Fibroblast of upper back skin (primary cell): ENCODE results near the gene TMEM219.
"Not testable (repeated sequence)": the region's sequence is repeated elsewhere in the genome, so short reads cannot be mapped to it uniquely, and the experiment has no call there.

Experiments used
- DNase-seq: peaks from one replicate; pipeline ENCODE4 v3.0.0-alpha.2; 2013

Gene TMEM219

DNA sequence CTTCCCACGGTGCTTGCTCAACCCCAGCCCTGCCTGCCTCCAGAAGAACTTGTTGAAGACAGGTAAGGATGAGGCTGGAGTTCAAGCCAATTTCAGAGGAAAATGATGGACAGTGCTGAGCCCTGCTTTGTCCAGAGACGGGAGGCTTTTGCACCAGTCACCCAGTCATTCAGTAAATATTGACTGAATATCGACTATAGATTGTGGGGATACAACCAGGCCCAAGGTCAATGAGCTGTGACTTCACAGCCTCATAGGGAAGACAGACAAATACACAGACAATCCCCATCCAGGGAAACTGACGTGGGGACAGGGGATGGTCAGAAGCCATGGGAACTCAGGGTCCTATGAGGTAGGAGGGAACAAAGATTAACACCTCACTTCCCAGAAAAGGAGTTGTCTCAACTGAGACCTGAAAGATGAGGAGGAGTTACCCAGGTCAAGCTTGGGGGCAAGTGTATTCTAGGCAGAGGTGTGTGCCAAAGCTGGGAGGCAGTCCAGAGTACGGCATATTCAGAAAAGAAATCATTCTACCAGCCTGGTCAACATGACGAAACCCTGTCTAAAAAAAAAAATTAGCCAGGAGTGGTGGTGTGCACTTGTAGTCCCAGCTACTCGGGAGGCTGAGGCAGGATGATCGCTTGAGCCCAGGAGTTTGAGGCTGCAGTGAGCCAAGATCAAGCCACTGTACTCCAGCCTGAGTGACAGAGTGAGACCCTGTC lies 54.8 kb downstream of the TMEM219 start:
- DNase-seq = no peak

DNA sequence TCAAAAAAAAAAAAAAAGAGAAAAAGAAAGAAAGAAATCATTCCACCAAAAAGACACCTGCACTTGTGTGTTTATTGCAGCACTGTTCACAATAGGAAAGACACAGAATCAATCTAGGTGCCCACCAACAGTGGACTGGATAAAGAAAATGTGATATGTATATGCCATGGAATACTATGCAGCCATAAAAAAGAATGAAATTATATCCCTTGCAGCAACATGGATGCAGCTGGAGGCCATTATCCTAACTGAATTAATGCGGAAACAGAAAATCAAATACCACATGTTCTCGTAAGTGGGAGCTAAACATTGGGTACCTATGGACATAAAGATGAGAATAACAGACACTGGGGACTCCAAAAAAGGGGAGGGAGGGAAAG lies 55.4 kb downstream of the TMEM219 start:
- no peak for DNase-seq

DNA sequence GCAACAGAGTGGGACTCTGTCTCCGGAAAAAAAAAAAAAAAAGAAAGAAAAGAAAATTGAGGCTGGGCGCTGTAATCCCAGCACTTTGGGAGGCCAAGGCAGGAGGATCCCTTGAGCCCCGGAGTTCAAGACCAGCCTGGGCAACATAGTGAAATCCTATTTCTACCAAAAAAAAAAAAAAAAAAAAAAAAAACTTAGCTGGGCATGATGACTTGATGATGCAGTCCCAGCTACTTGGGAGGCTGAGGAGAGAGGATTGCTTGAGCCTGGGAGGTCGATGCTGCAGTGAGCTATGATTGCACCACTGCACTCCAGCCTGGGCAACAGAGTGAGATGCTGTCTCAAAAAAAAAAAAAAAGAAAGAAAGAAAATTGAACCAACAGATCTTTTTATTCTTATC lies 56.1 kb downstream of the TMEM219 start:
- not testable (repeated sequence) for DNase-seq

DNA sequence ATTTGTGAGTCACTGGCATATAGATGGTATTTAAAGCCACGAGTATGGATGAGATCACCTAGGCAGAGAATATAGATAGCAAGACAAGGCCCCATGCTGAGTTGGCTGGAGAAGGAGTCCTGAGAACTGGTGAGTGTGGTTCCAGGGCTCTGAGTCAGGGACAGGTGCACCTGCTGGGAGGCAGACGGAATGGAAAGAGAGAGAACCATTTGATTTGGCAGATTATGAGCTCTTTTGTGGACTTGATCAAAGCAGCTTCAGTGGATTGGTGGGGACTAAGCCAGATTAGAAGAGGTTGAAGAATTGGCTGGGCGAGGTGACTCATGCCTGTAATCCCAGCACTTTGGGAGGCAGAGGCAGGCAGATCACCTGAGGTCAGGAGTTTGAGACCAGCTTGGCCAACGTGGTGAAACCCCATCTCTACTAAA lies 56.9 kb downstream of the TMEM219 start:
- DNase-seq = peak; percentile 66
